GM19324 (cell line): ENCODE measurements around the gene SGK1.

Experiments
- ATAC-seq: cut with Tn5 transposase; IDR thresholded peaks from one replicate; pipeline ENCODE4 v1.9.1; 2021; ENCODE audit warnings: mild to moderate bottlenecking, moderate library complexity; ENCODE audit not compliant: unreplicated experiment, low FRiP score

SGK1 gene

DNA sequence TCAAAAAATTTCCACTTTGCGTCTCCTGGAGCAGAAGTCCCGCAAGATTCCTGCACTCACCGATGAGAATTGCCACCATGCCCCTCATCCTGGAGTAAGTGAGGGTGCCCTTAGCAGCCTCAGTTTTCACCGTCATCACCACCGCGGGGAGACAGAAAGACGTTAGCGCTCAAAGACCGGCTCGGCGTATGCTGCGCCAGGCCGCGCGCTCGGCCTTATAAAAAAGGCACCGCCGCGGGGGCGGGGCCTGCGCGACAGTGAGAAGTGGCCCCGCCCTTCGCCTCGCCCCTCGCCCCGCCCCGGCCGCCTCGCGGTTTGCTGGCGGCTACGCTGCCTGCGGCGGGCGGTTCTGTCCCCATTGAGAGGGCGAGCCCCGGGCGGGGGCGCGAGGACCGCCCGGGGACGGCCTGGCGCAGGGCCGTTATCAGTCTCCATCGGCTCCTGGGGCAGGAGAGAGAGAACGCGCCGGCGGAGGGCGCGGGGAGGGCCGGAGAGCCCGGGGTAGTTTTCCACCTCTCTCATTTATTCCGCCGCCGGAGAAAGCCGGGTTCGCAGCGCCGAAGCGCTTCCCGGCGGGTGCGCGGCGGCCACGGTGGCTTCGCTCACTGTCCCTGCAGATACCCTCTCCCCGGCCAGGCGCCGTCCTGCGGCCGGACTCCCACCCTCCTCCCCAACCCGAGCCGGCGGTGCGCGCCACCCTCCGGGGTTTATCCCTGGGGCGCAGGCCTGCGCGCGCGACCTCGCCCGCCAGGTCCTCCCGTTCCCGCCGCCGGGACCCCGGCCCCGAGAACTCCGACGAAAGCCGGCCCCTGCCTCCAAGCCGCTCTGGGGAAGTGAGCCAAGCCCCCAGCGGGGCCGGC is 143.0 kb downstream of the SGK1 start:
- ATAC-seq = peak; percentile 86

DNA sequence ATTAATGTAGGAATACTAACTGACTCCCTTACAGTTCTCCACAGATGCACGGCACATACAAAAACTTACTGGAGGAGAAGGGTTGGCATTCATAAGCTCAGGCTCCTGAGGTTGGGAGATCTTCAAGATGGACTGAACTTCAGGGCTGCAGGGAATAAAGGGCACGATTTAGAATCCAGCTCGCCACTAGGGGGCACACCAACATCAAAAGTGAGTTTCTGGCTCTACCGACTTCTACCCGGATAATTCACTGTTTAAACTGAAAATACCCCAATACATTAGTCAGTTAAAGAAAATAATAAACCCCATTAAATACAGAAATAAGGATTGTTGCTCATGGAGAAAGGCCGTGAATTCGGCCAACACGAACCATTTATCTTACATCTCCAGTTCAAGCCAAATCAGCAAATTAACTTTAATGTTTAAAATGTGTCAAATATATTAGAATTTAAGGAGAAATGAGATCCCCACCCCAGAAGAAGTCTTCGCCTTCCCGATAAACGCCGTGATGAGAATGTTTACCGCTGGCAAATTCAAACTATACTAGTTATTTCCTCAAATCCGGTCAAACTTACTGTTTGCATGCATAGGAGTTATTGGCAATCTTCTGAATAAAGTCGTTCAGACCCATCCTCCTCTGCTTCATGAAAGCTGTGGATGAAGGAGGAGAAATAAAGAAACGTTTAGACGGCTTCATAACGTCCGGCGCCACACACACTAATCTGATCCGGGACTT is 143.8 kb downstream of the SGK1 start:
- no peak for ATAC-seq

DNA sequence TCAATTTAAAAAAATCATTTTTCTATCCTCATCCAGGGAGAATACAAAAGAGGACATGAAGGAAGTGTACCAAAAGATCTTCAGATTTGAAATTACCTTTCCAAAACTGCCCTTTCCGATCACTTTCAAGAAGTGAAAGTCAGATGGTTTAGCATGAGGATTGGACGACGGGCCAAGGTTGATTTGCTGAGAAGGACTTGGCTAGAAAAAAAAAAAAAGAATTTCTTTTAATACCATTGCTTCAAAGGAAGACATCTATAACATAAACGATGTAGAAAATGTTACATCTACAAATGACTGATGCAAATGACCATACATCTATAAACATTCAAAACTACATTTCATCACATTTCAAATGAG is 144.6 kb downstream of the SGK1 start:
- no peak for ATAC-seq

DNA sequence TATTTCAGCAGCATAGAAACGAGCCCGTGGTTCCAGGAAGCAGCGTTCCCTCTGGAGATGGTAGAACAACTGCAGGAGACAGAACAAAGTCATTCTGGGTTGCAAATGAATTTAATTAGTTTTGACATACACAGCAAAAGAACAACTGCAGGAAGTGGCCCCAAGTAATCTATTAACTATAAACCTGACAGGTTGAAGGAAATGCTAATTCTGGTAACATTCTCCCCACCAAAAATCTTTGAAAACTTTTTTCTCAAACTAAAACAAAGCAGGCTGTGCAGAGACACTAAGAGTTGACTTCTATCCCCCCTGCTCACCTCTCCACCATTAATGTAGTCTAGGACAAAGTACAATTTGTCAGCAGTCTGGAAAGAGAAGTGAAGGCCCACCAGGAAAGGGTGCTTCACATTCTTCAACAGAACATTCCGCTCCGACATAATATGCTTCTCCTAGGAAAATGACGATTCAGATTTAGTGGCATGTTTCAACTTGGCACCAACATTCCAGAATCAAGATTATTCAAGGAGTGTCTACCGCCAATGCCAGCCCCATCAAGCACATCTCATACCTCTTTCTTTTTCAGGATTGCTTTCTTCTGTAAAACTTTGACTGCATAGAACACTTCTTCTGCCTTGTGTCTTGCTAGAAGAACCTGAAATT is 145.1 kb downstream of the SGK1 start:
- no peak for ATAC-seq

DNA sequence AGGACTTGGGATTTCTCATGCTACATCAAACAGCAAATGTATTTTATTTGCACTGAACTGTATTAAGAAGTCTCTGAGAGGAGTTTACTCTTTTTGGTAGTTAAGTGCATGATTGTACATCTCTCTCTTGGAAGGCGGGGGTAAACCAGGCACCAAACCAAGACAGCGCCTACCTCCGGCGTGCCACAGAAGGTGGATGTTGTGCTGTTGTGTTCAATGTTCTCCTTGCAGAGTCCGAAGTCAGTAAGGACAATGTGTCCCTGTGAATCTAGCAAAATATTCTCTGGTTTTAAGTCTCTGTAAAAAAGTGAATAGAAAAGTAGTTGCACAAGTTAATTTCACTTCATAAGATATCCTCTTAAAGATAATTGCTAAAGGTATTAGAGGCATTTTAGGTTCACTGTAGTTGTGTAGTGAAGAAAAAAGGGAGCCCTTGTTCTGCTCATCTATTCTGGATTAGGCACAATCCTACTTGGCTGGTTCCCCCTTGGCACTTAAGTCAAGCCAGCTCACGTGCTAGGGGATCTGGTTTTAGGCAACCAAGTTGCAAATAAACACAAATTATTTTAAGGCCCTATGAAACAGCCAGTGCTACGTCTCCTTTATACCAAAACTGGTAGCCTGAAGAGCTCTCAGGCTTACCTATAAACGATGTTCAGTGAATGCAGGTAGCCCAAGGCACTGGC is 145.7 kb downstream of the SGK1 start:
- no peak for ATAC-seq

DNA sequence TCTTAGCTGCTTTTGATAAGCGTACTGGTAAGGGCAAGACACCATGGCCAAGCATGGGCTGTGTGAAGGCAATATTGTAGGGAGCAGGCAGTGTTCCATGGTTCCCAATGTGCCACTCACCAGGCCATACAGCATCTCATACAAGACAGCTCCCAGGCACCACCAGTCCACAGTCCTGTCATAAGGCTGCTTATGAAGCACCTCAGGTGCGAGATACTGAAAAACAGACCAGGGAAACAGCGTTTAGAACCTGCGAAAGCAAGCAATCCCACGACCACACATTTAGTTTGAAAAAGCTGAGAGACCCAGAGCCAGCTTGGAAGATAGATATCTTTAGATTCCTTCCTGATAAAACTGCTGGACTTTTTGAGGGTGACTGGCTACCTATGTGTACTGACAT is 146.4 kb downstream of the SGK1 start:
- ATAC-seq = no peak

DNA sequence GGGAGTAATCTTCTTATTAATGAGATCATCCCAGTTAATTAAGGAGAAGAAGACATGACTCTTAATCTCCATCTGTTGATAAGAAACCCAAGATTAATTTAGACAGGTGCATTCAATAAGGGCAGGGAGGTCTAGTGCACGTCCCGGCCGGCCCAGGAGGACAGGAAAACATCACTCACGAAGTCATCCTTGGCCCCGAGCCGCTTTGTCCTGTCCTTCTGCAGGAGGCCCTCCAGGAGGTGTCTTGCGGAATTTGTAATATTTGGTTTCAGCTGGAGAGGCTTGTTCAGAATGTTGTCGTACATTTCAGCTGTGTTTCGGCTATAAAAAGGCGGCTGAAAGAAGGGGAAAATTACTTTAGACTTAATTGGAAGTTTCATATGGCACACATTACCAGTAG is 147.1 kb downstream of the SGK1 start:
- no peak for ATAC-seq

DNA sequence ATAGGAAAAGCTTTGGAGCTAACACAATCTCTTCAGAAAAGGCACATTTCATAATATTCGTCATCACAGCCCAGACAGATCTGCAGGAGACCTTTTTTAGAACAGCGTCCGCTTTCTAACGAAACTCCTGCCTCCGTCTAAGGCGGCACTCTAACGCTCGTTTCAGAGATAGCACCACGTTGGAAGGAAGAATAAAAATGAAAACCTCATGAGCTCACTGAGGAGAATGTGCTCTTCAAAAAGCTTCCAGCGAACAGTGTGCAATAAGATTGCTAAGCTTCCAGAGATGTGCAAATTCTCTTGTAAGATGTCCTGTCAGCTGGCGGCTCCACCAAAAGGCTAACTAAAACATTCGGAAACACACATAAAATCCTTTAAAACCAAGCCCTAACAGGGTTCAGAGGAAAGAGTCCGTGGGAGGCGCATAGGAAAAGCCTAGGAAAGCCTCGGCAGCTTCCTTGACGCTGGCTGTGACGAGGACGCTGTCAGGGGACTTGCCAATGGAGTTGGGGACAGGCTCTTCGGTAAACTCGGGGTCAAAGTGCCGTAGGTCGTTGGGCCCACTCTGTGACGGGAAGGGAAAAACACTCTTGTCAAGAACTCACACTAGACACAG is 147.9 kb downstream of the SGK1 start:
- ATAC-seq = no peak

DNA sequence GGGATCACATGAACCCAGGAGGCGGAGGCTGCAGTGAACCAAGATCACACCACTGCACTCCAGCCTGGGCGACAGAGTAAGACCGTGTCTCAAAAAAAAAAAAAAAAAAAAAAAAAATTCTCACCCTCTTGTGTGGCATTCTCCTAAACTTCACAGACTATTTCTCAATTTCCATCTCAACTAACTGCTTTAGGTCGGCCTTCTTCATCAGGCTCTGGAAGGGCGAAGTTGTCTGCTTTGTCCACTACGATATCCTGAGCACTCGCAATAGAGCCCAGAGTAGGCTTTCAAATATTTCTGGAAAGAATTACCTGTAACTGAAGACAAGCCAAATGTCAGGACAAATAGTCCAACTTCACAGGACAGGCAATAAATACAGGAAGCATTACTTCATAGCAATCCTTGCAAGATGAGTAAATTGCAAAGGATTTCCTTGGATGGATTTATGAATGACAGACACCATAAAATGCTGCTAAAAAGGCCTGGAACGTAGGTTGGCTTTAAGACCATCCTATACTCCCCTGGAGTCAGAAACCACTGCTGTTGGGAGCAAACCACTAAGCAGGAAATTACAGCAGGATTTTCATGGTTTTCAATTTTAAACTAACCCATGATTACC is 149.2 kb downstream of the SGK1 start:
- ATAC-seq = no peak

DNA sequence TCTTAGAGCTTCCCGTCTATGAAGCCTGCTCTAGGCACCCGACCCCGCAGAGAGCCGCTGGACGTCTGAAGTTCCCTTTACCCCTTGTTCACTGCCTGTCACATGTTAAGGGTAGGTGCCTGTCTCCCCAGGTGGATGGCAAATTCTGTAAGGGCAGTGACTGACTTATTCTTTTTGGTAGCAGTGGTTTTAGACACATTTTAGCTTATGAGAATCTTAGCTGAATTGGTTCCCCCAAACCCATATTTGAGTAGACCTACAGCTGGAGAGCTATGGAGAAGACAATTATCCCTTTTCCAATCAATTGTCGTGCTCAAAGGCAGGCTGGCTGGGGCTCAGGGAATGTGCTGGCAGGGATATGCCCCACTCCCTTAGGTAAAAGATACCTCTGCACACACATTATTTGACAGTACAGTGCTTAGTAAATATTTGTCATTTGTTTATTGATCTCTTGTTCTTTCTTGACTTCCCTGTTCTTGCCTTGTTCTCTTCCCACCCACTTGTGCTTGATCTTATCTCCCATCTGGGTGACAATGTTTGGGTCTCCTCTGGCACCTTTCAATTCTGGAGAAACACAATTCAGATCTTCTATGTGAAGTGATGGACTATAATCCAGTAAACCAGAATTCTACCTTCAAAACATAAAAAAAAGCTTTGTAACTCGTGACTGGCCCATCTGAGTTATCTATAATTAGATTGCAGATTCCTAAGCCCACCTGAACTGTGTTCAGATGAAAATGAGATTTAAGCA is 151.2 kb downstream of the SGK1 start:
- ATAC-seq = no peak

DNA sequence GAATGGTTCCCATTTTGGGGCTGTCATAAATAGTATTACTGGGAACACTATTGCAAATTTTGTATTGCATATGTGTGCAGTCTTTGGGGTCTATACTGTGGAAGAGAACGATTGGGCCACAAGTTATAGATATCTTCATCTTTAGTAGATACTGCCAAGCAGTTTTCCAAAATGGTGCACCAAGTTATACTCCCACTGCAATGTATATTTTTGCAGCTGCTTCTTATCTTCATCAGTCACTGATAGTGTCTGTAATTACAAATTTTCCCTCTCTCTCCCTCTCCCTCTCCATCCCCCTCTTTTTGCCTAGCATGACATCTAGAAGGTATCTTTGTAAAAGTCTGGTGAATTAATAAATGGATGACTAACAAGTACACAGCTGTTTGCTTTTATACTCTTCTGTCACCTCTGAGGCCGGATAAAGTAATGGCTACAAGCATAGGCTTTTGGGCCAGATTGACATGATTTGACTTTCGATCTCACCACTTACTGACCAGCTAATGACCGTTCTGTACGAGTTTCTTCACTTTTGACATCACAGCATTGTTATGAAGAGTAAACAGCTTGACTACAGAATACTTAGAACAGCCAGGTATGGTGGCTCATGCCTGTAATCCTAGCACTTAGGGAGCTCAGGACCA is 152.2 kb downstream of the SGK1 start:
- ATAC-seq = no peak

DNA sequence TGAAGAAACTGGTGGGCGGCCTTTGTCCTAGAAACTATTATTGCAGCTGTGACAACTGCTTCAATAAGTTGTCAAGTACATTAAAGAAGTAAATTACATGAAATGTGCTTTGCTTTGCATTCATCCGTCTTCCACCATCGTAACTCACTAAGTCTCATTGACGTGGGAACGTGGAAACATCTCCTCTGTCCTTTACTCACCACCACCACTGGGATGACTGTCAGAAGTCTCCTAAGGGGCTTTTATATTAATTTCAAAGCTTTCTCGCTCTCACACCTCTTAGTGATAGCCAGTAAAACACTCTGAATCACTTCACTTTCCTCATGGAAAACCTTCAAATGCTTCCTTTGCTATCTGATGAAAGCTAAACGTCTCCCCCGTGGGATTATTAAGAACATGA is 153.6 kb downstream of the SGK1 start:
- no peak for ATAC-seq

DNA sequence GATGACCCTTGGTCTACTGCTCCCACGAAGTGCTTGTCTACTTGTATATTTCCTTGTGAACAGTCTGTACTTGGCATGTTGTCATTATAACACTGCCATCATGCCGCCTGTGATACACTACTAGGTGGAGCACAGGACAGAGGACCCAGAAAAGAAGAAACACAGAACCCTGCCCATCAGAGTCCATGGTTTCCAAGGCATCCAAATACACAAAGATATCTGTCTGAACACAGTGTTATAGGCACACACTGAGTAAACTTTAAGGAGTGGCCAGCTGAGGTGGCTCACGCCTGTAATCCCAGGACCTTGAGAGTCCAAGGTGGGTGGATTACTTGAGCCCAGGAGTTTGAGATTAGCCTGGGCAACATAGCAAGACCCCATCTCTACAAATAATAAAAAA is 155.0 kb downstream of the SGK1 start:
- ATAC-seq = no peak

DNA sequence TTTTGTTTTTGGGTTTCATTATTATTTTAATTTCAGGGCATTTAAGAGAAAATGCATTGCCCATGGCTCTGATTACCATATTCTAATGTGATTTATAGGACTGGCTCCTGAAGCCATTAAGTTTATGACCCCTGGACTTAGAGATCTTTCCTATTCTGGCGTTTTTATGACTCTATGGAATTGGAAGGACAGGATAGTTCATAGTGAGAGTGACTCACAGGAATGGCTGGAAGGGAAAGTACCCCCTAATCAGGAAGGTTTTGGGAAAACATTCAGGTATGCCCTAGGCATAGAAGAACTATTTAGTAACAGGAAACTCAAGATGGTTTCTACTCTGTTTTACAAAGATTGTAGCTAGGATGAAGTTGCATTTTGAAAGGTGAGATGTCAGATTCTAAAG is 156.9 kb downstream of the SGK1 start:
- ATAC-seq = no peak

DNA sequence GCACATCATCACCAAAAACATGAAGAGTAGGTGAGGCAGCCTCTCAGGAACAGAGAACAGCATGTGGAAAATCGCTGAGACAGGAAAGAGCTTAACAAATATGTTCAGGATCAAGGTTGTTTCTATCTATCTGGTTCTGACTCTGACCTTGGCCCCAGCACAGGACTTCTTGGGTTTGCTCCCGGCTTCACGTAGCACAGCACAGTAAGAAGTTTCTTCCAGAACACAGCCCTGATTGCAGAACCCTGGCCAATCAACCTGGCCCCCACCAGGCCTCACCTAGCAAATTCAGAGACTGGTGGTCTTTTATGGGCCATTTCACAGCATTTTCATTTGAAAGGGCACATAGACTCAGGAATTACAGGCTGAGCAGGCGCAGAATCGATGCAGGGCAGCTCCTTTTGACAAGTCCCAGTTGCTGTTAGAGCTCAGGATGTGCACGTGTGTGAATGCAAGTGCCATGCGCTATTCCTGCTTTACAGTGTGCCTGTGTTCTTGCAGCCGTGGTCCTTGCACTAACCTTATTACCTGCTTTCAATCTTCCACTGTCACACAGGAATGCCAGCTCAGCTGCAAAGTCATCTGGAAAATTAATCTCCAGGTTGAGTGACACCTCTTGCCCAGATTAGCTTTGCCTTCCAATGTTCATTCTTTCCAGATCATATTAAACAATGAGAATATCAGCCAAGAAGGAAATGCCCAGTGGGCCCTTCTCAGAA is 165.0 kb downstream of the SGK1 start:
- no peak for ATAC-seq

DNA sequence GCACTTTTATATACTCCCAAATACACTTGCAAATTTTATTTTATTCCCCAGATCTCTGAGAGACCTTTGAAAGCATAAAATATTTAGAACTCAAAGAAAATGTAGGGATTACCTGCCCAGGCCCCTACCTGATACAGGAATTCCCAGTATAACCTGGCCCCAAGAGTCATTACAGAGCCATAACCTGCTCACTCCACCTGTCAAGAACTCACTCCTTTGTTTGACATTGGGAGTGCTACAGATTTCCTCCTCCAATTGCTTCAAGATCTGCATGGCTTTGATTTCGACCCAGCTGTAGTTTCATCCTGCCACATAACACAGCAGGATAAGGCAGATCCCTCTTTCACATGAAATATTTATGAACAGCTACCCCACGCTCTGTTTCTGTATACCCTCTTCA is 169.3 kb downstream of the SGK1 start:
- ATAC-seq = no peak

DNA sequence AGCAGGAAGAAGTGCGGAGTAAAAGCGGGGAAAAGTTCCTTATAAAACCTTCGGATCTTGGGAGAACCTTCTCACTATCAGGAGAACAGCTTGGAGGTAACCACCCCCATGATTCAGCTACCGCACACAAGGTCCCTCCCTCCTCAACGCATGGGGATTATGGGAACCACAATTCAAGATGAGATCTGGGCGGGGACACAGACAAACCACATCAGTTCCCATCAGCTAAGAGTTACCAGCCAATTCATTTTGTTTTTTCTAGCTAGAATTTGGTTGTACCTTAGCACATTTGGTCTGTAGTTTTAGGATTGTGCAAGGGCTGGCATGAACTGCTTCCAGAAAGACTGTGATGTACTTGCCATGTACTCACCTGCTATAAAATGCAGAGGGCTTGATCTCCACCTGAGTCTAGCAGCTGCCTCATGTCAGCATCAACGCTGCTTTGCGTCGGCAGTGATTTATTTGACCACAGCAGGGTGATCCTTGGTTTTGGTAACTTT is 170.8 kb downstream of the SGK1 start:
- ATAC-seq = no peak
